ENCODE data around the gene SPIN1. TPM values are rescaled to one million over a fixed set of nuclear protein-coding genes. Genes with fewer than 3 reads are reported as not detected.

Gene SPIN1
- total and polyA plus RNA-seq, 2 of the 8 experiments (the other 6 are each of a cell fraction or from before 2014, with no cell fraction given), result 69.9 to 139 TPM

DNA sequence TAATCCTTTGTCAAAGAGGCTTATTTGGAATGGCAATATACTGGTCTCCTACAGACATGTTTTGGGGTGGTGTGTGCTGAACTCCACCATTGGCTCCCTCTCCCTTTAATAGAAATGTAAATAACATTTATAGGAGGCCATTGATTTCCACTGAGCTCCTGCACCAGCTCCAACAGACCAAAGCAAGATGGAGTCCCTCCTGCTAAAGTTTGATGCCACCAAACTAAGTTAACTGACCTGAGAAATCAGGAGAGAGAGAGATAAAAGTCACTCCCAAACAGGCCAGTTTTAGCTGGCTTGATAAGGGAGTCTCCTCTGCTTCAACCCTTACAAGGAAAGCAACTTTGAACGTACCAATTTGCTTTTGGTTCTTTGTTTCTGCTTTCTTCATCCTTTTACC, 8.1 kb upstream of the SPIN1 start:
- ChIA-PET POLR2A (ENCODE audit: partially characterized antibody) (interaction anchor here (0.9 to 2.2 kb wide), 3 partner anchors 8 to 142 kb away, joined by 3 to 10 read pairs (median 4); partner anchors contain the start of gene SPIN1), CTCF (ENCODE audit: partially characterized antibody) (interaction anchor here (0.6 to 1.5 kb wide), 4 partner anchors 12 to 68 kb away, joined by 3 to 7 read pairs (median 3); no protein-coding TSS in a partner anchor)
- Histone ChIP-seq H3K27me3 (replicated peaks in 1 of 4; ENCODE audit: control insufficient read depth in 3 of 4, extremely low read depth in 1 of 4, insufficient read depth in 3 of 4, low read length in 3 of 4) (no peaks in the 10 kb centered on the region), H3K56ac (replicated peaks; ENCODE audit: insufficient read length, low read depth, low read length) (no peak overlapping the region), H2BK120ac (replicated peaks; ENCODE audit: low read depth, low read length) (peak overlapping the region; percentile 5), H4K91ac (replicated peaks; ENCODE audit: insufficient read length, low read length) (peak overlapping the region; percentile 4), H4K20me1 (replicated peaks in 1 of 2; ENCODE audit: control insufficient read depth in 1 of 2, insufficient read depth in 2 of 2, low read length in 2 of 2) (no peaks in the 10 kb centered on the region), H3K4me3 (ENCODE audit: extremely low read depth in 1 of 4, insufficient read depth in 2 of 4, low read depth in 3 of 4, low read length in 4 of 4) (no peak overlapping the region), H3K23ac (ENCODE audit: insufficient read length) (no peak overlapping the region), H2BK12ac (ENCODE audit: low read depth, low read length) (no peak overlapping the region; the same call in 1 of the 2 replicates), H3K36me3 (ENCODE audit: control insufficient read depth in 2 of 4, insufficient read depth in 4 of 4, low read length in 3 of 4) (no peaks in the 10 kb centered on the region), H3K9ac (replicated peaks in 1 of 4; ENCODE audit: extremely low read depth in 1 of 4, low read depth in 3 of 4, low read length in 3 of 4) (no peak overlapping the region), H3K4me1 (replicated peaks in 1 of 4; ENCODE audit: control insufficient read depth in 3 of 4, insufficient read depth in 4 of 4, low read length in 3 of 4) (peaks cover 1 to 9% (median 5%) of the 10 kb centered on the region in 4 experiments; a peak in 4 of 7 replicates), H3K4me2 (ENCODE audit: insufficient read depth in 1 of 2, low read depth in 2 of 2, low read length in 2 of 2) (peak overlapping the region in 1 of 2 experiments; percentile 14; a peak in 3 of 4 replicates), H3K18ac (ENCODE audit: extremely low read depth, low read length) (peak overlapping the region; percentile 42), H3K27ac (ENCODE audit: low read depth, low read length) (peak overlapping the region; percentile 37; the same call in 1 of the 2 replicates), H4K5ac (ENCODE audit: insufficient read length, low read depth, low read length) (peak overlapping the region; percentile 79), H3K14ac (ENCODE audit: insufficient read length) (no peak overlapping the region), H2BK5ac (ENCODE audit: low read depth, low read length) (peak overlapping the region; percentile 13; the same call in 1 of the 2 replicates), H3K79me1 (ENCODE audit: low read depth, low read length) (no peaks in the 10 kb centered on the region), H3K79me2 (ENCODE audit: control insufficient read depth in 1 of 2, insufficient read depth in 2 of 2, low read length in 2 of 2) (no peaks in the 10 kb centered on the region), H2BK15ac (ENCODE audit: low read length) (peak overlapping the region; percentile 83; the same call in 1 of the 2 replicates), H3K23me2 (ENCODE audit: low read depth, low read length) (0 out of 2 replicates have a peak, but pooled peaks cover 2% of the 10 kb centered on the region), H3K9me3 (ENCODE audit: insufficient read depth in 2 of 2, low read depth in 1 of 2, low read length in 1 of 2) (no peaks in the 10 kb centered on the region), H4K8ac (ENCODE audit: extremely low read depth, insufficient read depth, low read length) (no peak overlapping the region), H3K4ac (replicated peaks; ENCODE audit: insufficient read length, low read depth, low read length) (no peak overlapping the region), H2AFZ (ENCODE audit: low read length) (0 out of 2 replicates have a peak overlapping the region, but pooled peaks have one; percentile 35), H2BK20ac (ENCODE audit: low read length) (peak overlapping the region; percentile 8; the same call in 1 of the 2 replicates), H2AK5ac (ENCODE audit: low read depth, low read length) (no peak overlapping the region)
- FAIRE-seq (no peak), DNase-seq (ENCODE audit: low read depth in 1 of 2, low spot score in 2 of 2) (no peak)
- 100% methylated on average over 1 of the region's 1 CpG; no CpG with 5 or more reads in 1 of the 2 experiments for WGBS, 2 experiments (ENCODE audit: extremely low coverage in 1 of 2, insufficient coverage in 1 of 2, insufficient read length in 1 of 2, insufficient replicate concordance in 2 of 2, low coverage in 1 of 2, low lambda C conversion rate in 2 of 2, missing lambda C conversion rate in 1 of 2)
- no peak for TF ChIP-seq RAD21 (IDR thresholded peaks at IDR 0.05 in 1 of 2, conservative IDR thresholded peaks at IDR 0.05 in 1 of 2; ENCODE audit: low read depth in 2 of 2, low read length in 2 of 2)
- TF ChIP-seq YY1 (IDR thresholded peaks at IDR 0.05; ENCODE audit: low read depth, low read length), result peak; percentile 56; the same call in 1 of the 2 replicates
